GM12872 (cell line): ENCODE measurements around the gene ASIC4.

Experiments
- CTCF ChIP-seq: IDR thresholded peaks from 3 replicates; pipeline ENCODE4 v1.5.1; 2011; ENCODE audit warnings: low read depth, mild to moderate bottlenecking, low read length, moderate library complexity; ENCODE audit not compliant: insufficient read depth

Gene ASIC4

GRCh38 chr2:219522111-219523030 is 8.1 kb downstream of the ASIC4 start:
- TF ChIP-seq CTCF = no peak

DNA sequence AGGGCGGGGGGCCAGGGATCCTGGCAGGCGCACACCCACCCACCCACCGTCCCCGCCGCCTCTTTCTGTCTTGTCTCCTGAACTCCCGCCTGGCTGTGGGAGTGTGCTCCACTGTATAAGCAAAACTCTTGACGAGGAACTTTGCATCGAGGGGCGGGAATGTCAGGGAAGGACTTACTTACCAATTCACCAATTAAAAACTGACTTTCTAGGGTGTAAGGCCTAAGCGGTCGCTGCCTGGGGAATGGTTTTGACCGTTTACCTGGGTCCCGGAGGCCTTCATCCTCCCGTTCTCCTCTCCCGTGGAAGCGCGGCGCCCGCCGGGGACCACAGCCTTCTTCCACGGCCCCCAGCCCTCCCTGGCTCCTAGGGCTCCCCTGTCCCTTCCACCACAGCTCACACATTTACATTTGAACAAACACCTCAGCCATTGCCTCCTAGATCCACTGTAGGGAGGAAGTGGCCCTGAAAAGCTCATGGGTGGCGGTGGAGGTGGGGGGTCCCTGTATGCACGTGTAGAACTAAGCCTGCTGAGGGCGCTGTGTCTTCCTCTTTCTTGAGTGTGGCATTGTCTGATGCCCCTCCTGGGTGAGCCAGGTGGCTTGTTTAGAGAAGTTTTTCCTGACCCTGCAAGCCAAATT is 8.9 kb downstream of the ASIC4 start:
- no peak for TF ChIP-seq CTCF

GRCh38 chr2:219524817-219525216 is 10.5 kb downstream of the ASIC4 start:
- no peak for TF ChIP-seq CTCF

- TF ChIP-seq CTCF = no peak
Measured at GRCh38 chr2:219525533-219526232, 11.4 kb downstream of the ASIC4 start.

DNA sequence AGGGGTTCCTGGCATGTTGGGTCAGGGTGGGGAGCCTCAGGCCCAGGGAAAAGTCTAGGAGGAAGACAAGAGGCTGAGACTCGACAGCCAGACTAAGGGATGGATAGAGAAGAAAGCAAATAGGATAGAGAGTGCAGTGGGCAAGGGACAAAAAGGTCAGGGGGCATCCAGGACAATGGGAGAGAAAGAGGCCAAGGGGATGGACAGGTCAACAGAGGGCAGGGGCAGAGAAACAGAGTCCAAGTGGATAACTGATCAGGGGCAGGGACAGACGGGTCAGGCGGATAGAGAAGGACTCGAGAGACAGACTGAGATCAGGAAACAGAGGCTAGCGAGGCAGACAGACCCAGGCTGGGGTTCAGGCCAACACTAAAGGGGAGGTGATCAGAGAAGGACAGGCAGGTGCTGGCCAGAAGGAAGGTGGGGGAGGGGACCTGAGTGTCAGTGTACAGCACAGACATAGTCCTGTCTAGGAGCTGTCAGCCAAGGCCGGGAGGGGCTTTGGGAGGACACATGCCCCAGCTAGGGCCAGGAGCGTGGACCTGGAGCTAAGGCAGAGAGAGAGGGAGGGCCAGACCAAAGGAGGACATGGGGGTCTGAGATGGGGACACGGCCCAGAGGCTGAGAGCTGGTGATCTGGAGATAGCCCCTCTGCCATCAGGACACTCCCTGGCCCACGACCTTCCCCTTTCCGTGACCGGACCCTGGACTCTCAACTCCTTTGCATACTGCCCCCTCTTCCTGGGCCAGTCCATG is 12.2 kb downstream of the ASIC4 start:
- no peak for TF ChIP-seq CTCF

GRCh38 chr2:219527076-219527394 is 12.8 kb downstream of the ASIC4 start:
- no peak for TF ChIP-seq CTCF

DNA sequence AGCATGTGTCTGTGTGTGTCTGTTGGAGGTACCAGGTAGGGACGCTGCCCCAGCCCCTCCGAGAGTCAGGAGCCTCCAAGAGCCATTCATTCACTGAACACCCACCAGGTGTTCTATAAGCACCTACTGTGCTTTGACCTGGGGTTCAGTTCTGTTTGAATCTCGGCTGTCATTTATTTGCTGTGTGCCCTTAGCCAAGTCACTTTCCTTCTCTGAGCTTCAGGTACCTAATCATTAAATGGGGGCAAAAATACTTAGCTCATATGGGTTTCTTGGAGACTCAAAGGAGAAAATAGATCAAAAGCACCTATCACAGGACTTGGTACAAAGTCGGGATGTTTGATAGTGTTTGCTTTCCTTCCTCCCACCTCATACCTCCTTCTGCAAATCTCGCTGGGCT is 13.2 kb downstream of the ASIC4 start:
- no peak for TF ChIP-seq CTCF
